Bladder microvascular endothelial cell (primary cell): ENCODE measurements around the gene PNMA8B. TPM values are rescaled to one million over a fixed set of nuclear protein-coding genes. Genes with fewer than 3 reads are reported as not detected.

Experiments used
- total RNA-seq: library from RNA; depleted of rRNA; stranded (reverse); fragments of >200 nt; gene quantifications from 2 replicates; pipeline ENCODE4 v1.2.3, GENCODE V29; 2014

PNMA8B gene, protein sequence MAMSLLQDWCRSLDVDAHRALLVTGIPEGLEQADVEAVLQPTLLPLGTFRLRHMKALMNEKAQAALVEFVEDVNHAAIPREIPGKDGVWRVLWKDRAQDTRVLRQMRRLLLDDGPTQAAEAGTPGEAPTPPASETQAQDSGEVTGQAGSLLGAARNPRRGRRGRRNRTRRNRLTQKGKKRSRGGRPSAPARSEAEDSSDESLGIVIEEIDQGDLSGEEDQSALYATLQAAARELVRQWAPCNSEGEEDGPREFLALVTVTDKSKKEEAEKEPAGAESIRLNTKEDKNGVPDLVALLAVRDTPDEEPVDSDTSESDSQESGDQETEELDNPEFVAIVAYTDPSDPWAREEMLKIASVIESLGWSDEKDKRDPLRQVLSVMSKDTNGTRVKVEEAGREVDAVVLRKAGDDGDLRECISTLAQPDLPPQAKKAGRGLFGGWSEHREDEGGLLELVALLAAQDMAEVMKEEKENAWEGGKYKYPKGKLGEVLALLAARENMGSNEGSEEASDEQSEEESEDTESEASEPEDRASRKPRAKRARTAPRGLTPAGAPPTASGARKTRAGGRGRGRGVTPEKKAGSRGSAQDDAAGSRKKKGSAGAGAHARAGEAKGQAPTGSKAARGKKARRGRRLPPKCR
- 0.16 and 0.19 TPM in 2 replicates for total RNA-seq

DNA sequence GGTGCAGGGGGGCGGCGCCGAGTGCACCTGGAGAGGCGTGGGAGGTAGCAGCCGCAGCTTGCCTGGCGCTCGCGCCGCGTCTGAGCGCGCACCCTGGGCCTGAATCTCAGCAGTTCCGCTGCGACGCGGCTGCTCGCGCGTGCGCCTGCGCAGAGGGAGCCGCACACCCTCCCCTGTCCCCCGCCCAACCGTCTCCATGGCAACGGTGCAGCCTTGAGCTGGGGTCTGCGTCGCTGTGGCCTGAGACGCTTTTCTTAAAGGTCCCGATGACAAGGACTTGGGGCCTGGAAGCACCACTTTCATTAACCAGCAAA is at the start of gene PNMA8B:
Gene PNMA8B, minus strand, starts transcription at position 82 of the 314 bp plus-strand sequence. CDS start 402 bp downstream, outside the sequence.

DNA sequence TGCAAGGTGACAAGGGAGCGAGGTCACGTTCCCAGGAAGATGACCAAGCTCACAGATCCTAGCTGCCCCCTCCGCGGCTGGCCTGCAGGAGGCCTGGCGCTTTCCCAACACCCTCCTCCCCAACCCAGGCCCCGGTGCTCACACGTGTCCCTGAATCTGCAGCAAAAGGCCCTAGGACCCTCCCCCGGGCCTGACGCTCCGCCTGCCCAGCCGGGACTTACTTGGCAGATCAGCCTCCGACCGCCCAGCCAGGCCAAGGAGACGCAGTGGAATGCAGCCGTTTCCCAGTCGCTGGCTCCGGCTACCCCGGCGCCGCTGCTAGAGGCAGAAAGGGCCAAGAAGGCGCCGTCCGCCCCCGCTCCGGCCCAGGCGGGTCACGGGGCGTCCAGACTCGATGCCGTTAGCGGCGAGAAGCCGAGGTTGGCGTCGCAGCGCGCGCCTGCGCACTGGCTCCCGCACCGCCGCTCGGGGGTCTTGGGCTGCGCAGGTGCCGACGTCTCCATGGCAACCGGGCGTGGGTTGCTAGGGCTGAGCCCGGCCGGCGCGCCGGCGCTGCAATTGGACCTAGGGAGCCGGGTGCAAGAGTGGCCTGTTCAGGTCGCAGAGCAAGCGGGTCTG is 24.4 kb downstream of the PNMA8B start, which contains the start of gene PNMA8A:
Gene PNMA8A, minus strand, starts transcription at position 448 of the 618 bp plus-strand sequence. CDS start 528 bp downstream, outside the sequence.

Other genes with a start within 250 kb of the PNMA8B start
- 11.0 and 41.9 TPM in 2 replicates for gene HIF3A, start 198.8 kb downstream of the PNMA8B start, total RNA-seq
- 68.0 and 93.9 TPM in 2 replicates for gene PPP5C, start 148.8 kb downstream of the PNMA8B start, total RNA-seq
- 0.19 and 0.32 TPM in 2 replicates for gene CCDC8, start 82.3 kb downstream of the PNMA8B start, total RNA-seq
- gene PNMA8C, start 66.9 kb downstream of the PNMA8B start, total RNA-seq = not detected in 2 replicates
- 0.19 TPM in 1 of 2 replicates, not detected in the other for gene PNMA8A, start 24.3 kb downstream of the PNMA8B start, total RNA-seq
- 154 and 253 TPM in 2 replicates for gene CALM3, start 105.5 kb upstream of the PNMA8B start, total RNA-seq
- 0.06 and 0.16 TPM in 2 replicates for gene PTGIR, start 129.2 kb upstream of the PNMA8B start, total RNA-seq
- not detected in 2 replicates for gene GNG8, start 140.3 kb upstream of the PNMA8B start, total RNA-seq
- 0.13 and 0.16 TPM in 2 replicates for gene DACT3, start 165.3 kb upstream of the PNMA8B start, total RNA-seq
- gene PRKD2, start 221.2 kb upstream of the PNMA8B start, total RNA-seq = 50.5 and 104 TPM in 2 replicates